ENCODE measurements around the gene AHRR.

GRCh38 chr5:482021-482420 is 160.5 kb downstream of the AHRR start:
- TF ChIP-seq SUZ12 (IDR thresholded peaks at IDR 0.05; ENCODE audit: unreplicated experiment) = no peak
- no peak for TF ChIP-seq ZNF274 (IDR thresholded peaks at IDR 0.05; ENCODE audit: insufficient read depth, insufficient read length)
- no peak for TF ChIP-seq HDGF (IDR thresholded peaks at IDR 0.05)
- TF ChIP-seq NR2C2 (IDR thresholded peaks at IDR 0.05; ENCODE audit: borderline replicate concordance, control insufficient read depth, insufficient read length, low read depth) = no peak
- TF ChIP-seq BHLHE40 (IDR thresholded peaks at IDR 0.05; ENCODE audit: borderline replicate concordance in 1 of 2, low read depth in 2 of 2, low read length in 1 of 2) = no peak
- TF ChIP-seq EP300 (IDR thresholded peaks at IDR 0.05; ENCODE audit: borderline replicate concordance in 1 of 2, control insufficient read depth in 1 of 2, low read depth in 2 of 2, low read length in 2 of 2) = no peak
- no peak for TF ChIP-seq RFX5 (IDR thresholded peaks at IDR 0.05; ENCODE audit: low read depth, low read length)
- TF ChIP-seq CTCF (IDR thresholded peaks at IDR 0.05 in 2 of 3, conservative IDR thresholded peaks at IDR 0.05 in 1 of 3; ENCODE audit: control insufficient read depth in 2 of 3, extremely low read depth in 1 of 3, insufficient read depth in 1 of 3, low read depth in 3 of 3, low read length in 3 of 3) = no peak
- no peak for TF ChIP-seq E2F4 (IDR thresholded peaks at IDR 0.05; ENCODE audit: low read depth, low read length)
- no peak for TF ChIP-seq ETV6 (conservative IDR thresholded peaks at IDR 0.05 in 1 of 2, IDR thresholded peaks at IDR 0.05 in 1 of 2; ENCODE audit: borderline replicate concordance in 1 of 2, low read depth in 1 of 2)
- TF ChIP-seq POLR2A (IDR thresholded peaks at IDR 0.05; ENCODE audit: low read depth, low read length) = no peak
- no peak for TF ChIP-seq RBBP5 (conservative IDR thresholded peaks at IDR 0.05)
- no peak for TF ChIP-seq EZH2 (IDR thresholded peaks at IDR 0.05; ENCODE audit: borderline replicate concordance, control insufficient read depth, low read depth, low read length)

Measured in GM12878 (cell line).